Activated effector memory CD4-positive, alpha-beta T cell treated with Interleukin-2 at 50 U/mL for 16 hours (primary cell): ENCODE results near the gene MED6.
A peak's percentile ranks its signal among the peaks of the same experiment; 100 is the strongest.

Experiments
- DNase-seq: peaks from one replicate; pipeline ENCODE4 v3.0.0-alpha.2; 2020

The MED6 gene, protein sequence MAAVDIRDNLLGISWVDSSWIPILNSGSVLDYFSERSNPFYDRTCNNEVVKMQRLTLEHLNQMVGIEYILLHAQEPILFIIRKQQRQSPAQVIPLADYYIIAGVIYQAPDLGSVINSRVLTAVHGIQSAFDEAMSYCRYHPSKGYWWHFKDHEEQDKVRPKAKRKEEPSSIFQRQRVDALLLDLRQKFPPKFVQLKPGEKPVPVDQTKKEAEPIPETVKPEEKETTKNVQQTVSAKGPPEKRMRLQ

DNA sequence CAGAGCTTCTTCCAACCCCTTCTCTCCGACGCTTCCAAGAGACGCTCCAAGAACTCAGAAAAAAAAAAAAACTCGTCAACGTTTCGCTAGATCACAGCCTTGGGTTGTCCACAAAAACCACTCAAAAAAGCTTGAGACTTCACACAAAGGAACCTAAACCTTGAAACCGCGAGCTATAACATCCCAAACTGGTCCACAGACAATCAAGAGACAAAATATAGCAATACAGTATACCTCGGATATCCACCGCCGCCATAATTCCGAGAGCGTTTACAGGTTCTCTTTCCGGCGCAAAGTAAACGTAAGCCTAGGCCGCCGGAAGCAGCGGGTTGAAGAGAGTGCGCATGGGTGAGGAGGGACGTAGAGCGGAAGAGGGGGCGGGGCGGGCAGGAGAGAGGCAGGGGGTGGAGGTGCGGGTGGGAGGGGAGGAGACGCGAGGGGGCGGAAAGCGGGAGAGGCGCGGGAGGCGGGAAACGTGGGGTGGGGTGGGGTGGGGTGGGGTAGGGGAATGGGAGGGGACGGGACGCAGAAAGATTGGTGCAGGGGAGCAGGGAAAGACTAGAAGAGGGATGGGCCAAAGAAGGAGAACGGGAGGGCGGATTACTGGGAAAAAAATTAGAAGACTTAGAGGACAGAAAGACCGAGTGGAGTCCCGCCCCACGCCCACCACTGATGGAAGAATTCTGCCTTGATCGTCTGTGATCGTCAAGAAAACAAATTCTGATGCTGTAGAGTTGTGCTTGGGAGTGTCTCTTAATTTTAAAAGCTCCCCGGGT lies at the start of gene MED6:
MED6 (minus strand) TSS at position 274 of the 776 bp plus-strand sequence; CDS start at position 256, 18 bp downstream.
- DNase-seq: peak; percentile 90

DNA sequence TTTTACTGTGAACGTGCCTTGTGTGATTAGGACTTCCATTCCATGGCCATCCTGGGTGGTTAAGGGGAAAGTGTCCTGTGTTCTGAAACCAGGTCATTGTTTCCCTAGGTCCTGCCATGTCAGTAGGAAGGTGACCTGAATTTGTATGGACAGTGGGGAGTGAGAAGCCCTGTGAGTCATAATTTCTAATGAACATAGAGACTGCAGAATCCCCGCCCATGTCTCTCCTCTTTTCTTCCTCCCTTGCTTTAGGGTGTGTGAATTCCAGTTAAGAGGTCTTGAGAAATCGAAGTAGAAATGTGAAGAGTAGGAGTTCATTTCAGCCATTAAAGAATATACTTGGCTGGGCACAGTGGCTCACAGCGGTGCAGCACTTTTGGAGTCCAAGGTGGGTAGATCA lies 49.3 kb upstream of the MED6 start:
- DNase-seq: no peak

DNA sequence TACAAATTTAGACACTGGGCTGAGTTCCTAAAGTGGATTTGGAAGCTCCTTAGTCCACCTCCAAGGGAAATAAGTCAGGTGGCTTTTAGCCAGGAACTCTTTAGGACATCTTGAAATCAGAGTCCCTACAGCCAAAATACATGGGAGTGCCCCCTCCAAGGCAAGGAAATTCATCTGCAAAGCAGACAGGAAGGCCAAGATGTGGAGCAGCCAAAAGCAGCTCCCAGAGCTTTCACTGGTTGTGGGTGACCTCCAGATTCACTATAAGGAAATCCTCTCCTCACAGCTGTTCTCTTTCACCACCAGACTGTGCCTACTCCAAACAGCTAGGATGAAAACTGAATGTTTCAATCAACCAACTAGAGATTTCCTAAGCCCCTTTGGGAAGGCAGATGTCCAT lies 47.9 kb upstream of the MED6 start:
- DNase-seq: no peak

DNA sequence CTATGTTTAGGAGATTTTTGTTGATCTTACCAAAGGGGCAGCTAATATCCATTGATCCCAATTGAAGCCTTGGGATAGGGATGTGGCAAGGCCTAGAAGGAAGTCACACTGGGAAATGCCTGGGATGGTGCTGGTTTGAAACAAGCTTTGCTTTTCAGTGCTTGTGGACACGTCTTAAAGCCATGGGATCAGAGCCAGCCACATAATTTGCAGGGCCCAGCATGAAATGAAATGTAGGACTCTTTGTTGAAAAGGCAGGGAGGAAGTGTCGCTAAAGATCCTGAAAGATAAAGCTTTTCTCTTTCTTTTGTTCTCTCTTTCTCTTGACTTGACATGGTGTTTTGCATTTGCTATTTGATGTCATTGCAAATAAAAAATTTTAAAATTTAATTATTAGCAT lies 46.2 kb upstream of the MED6 start:
- DNase-seq: no peak

DNA sequence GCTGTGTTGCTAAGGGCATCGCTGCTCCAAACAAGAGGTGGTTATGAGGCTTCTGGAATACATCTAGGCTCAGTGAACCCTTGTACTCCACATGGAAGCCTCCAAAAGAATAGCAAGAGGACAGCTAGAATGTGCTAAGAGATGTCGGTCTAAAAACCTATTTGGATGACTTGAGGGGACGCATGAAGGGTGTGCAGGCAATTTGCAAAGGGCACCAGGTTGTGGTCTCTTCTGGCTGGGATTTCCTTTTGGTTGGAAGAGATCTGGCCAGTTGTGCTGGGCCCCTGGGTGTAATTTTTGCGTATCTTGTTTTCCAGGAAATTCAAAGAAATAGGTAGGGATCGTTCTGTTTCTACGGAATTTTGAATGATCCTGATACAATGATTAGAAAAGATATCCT lies 45.4 kb upstream of the MED6 start:
- no peak for DNase-seq

DNA sequence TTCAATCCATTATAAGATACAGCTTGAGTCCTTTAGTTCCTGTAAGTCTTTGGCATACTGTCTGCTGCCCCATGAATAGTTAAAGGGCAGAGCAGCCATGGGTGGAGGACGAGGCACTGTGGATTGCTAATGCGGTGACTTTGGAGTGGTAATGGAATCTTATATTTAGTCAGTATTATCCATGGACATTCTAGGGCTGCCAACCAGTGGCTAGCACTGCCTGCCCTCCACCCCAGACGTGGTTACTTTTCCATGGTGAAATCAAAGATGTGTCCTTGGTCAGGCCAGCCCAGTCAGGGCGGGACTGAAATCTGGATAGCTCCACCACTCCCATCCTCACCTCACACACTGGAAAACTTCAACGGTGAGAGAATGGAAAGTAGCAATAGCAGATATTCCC lies 43.5 kb upstream of the MED6 start:
- no peak for DNase-seq

DNA sequence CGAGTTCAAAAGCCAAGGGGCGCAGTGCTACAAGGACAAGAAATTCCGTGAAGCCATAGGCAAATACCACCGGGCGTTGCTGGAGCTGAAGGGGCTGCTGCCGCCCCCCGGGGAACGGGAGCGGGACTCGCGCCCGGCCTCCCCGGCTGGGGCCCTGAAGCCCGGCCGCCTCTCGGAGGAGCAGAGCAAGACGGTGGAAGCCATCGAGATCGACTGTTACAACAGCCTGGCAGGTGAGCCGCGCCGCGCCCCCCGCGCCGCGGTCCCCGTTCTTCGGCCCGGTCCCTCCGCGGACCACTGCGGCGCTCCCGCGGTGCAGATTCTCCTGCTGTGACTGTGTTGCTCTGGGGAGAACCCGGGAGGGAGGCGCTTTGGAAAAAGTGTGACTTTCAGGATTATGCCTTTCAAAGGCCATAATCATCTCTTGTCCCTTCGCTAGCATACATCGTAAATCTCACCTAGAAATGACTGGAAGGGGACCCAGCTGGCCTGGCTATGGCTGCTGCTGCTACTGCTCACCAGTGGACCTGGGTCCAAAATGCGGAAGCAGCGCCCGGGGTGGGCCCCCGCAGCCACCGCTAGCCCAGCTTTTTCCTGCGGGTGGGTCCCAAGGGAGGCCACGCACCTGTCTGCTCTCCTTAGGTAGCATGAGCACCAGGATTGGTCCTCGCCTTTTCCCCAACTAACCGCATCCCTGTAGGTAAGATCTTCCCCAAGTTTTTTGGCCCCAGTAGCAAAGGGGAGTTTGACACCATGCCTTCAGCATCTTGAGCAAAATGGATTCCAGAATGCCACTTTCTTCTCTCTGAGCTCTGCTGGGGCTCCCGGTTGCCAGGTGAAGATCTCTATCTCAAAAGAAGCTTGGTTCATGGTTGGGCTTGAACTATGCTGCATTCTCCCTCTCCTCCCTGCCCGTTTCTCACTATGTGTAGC lies 42.1 kb upstream of the MED6 start:
- DNase-seq: peak; percentile 27

DNA sequence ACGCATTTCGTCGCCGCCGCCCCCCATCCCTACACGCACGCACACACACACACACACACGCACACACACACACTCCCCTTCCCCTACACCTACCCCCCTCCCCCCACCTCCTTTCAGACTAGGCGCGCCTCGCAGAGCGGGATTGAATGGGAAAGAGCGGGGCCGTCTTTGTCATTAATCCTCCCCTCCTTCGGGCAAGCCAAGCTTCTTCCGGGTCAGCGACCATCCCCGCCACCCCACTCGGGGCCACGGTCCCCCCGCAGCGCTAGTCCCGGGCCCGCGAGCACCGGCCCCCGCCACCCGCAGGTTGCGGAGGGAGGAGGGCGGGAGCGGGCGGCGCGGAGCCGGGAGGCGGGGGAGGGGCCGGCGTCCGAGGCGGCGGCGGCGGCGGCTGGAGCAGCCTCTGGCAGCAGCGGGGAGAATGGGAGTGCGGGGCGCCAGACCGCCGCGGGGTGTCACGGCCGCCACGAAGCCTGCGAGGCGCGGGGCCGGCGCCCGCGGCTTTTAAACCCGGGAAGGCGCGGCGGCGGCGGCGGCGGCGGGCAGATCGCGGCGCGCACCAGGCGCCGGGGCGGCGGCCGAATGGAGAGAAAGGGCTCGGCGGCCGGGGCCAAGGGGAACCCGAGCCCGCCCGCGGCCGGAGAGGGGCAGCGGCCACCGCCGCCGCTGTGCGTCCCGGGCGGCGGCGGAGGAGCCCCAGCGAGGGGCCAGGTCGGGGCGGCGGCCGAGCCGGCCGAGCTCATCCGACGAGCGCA lies 41.3 kb upstream of the MED6 start, which contains the start of gene TTC9:
TTC9 (plus strand) TSS at position 369 of the 755 bp plus-strand sequence; CDS start at position 583, 214 bp downstream.
- DNase-seq: peak; percentile 13

DNA sequence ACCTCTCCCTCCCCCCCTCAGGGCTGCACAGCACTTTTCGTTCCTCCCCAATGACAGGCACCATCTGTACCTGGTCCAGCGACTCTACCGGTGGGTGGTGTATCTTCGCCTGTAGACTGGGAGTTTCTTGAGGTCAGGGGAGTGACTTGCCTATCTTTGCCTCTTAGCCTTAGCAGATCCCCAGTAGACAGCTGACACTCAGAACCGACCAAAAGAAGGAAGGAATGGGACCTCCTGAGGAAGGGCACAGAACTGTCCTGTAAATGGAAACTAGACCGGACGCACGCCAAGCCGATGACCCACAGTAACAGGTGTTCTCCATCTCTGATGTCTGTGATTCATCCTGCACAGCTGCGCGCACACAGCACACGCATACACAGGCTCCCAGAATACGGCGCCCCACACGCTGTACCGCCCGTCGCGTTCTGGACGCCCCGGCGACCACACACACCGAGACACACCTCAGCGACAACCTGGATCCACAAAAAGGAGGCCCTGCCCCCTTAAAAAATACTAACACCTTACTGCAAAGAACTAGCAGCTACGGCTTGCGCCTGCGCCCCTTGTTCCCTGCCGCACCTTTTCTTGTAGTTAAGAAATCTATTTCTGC lies 40.6 kb upstream of the MED6 start:
- DNase-seq: peak; percentile 40

DNA sequence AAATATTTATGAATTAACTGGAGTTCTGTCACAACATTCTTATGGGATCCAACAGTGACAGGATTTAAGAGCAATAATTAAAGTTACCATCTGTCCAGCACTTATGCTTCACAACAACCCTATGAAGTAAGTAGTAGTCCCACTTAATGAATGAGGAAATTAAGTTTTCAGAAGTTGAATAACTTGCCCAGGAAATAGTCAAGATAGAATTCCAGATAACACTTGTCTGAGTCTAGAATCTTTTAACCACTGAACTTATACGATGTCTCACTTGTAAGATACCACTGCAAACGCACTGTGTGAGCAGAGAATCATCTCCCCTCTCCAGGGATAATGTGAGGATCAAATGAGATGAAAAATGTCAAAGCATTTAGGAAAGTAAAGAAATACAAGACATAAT lies 38.0 kb upstream of the MED6 start:
- DNase-seq: no peak

DNA sequence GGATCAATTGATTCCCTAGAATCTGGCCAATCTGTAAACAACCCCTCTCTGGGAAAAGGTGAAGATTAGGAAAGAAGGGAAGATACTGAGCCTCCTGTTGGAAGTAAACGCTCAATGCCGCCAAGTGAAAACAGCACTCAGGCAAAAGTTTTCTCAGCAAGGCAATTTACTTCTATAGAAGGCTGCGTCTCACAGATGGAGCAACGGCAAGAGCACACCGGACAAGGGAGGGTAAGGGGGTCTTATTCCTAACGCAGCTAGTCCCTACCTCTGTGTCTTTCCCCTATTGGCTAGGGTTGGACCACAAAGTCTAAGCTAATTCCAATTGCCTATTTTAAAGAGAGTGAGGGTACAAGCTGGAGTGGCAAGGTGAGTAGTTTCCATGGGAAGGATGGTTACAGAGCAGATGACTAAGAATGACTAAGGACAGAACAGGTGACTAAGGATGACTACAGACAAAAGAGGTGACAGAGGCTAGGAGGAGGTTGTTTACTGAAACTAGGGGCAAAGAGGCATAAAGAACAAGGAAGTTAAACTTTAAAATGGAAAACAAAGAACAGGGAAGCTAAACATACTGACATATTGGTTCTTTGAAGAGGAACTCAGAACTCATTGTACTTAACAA lies 35.6 kb upstream of the MED6 start:
- no peak for DNase-seq

DNA sequence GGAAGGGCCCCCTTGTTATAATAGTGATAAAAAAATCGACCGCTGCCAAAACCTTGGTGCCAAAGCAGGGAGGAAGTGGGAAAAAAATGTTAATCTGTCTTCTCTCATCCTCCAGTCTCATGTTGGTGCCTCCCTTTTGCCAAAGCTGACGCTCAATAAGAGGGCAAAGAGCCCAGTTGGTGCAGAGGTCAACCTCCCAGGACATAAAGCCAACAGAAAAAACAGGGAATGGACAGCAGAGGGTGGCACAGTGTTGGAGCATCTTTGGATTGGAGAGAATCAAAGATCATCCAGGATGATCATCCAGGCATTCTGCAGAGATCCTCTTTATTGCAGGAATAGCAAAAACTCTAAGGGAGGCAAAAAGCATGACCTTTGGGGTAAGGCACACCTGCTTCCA lies 31.5 kb upstream of the MED6 start:
- no peak for DNase-seq

DNA sequence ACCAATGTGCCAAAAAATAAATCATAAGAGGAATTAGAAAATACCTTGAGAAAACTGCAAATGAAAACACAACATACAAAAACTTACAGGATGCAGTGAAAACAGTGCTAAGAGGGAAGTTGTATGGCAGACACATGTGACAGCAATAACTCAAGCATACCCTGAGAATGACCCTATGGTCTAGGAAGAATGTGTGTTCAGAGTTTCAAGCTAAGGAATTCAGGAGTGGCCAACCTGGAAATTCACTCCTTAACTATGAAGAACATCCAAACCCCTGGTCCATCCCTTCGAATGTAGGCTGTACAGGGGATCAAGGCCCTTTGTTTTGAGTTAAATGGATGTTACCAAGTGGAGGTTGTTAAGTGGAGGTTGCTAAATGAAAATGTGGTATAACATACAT lies 24.5 kb upstream of the MED6 start:
- DNase-seq: no peak

DNA sequence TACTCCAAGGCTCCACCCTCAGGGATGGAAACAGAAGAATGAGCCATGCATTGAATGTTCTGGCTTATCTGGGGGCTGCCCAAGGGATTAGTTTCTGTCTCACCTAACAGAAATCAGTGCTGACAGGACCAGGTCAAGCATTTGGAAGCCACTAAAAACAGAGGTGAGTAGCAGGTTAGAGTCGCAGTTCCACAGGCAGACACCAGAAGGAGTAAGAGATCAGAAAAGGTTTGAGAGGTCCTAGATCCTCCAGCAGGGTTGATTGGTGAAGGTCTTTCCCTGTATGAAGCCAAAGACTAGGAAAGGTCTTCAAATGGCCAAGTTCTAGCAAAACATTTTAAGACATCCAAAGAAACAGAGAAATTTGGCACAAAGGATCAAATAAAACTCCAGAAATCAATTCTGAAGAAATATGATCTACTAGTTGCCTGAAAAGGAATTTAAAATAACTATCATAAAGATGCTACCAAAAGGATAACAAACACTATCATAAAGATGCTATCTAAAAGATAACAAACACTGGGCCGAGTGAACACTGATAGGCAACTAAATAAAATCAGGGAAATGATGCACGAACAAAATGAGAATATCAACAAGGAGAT lies 21.8 kb upstream of the MED6 start:
- peak; percentile 36 for DNase-seq

DNA sequence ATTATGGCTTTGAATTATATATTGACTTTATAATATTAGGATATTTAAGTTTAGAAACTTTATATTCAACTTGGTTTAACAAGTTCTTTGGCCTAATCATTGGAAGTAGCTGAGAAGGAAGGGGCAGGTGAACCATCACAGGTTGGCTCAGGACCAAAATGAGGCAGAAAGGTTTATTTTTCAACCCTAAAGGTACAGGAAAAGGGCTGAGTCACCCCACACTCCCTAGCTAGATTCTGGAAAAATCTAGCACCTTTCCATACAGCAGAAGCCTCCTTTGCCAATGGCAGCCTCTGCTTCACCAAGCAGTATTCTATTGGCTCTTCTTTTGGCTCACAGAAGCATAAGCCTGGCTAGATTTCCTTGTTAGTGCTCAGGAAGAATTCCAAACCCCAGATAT lies 19.3 kb upstream of the MED6 start:
- no peak for DNase-seq

DNA sequence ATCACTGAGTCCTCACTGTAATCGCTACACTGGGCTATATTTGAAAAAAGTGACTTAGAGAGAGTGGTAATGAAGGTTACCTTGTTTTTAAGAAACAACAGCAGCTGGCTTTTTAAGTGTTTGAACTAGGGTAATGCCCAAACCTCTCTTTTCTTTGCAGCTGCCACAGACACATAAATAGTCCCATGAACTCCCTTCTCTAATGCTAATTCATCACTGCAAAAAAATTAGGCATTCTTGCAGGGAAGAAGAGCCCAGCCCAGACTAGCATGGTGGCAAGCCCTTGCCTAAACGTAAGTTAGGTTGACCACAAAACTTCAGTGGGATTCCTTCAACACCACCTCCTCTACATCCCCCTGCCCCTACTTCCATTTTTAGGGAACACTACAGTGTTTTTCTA lies 17.9 kb upstream of the MED6 start:
- DNase-seq: no peak

DNA sequence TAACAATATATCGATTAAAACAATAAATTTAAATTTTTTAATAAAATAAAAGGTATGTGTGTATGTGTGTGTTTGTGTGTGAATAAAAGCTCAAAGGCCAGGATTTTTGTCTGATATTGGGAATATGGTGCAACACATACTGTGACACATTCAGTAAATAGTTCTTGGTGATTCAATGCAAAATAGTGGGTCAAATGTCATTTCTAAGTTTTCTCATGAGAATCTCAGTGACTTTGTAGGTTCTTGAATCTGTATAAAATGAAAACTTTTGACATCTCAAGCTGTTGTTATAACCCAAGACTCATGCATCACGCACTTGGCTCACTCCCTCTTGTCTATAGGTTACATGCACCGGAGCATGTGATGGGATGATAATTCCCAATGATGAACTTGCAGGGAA lies 16.2 kb upstream of the MED6 start:
- DNase-seq: no peak

DNA sequence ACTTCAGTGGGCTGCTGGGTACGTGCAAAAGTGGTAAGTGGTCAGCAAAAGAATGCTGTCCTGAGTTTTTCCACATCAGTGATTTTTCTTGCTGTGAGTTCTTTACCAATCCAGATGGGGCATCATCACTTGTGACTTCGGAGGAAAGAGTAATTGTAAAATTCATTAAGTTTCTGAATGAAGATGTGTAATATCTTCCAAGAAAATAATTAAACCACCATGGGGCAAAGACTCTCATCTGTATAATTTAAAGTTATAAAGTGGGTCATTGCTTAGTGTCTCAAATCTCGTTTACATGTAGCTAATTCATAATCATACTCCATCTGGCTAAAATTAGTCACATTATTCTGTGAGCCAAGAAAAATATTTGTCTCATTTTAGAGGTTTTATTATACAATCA lies 10.8 kb upstream of the MED6 start:
- DNase-seq: no peak

DNA sequence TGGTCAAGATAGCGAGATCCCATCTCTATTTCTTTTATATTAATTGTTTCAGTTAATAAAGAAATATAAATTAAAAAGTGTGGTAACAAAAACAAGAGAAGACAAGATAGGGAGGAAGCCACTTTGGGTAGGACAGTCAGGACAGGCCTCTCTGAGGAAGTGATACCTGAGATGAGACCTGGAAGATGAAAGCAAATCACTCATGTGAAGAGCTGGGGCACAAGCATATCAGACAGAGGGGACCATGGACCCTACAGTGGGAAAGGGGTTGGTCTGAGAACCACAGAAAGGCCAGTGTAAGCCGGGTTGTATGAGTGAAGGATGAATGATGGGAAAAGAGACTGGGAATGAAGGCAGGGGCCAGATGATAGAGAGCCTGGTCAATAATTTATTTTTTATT lies 1.8 kb upstream of the MED6 start:
- no peak for DNase-seq

DNA sequence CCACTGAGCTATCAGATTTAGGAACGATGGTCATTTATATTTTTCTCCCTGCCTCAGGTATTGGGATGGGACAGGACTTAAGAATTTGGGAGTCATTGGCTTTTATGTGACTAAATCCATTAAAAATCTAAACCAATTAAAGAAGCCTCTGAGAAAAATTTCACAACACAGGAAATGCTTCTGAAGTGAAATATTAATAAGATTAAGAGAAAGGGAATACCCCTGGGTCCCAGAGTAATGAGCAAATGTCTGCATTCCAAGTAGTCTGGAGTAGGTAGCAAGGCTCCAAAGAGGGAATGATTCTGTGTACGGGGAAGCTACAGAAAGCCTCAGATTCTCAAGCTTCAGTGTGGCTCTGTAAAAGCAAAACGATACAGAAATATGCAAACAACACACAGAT lies 707 bp upstream of the MED6 start:
- no peak for DNase-seq

DNA sequence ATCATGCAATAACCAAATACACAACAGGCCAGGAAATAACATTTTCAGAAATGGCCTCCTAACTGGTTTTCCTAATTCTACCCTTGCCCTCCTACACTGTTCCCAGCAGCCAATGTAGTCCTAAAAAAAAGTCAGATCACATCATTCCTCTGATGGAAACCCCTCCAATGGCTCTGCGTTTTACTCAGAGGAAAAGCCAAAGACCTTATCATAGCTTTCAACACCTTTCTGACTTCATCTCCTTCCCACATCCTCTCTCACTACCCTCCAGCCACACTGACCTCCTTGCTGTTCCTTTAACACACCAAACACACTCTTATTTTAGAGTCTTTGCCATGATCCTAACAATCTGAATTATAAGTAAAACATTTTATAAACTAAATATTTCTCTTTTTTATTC lies 1.1 kb downstream of the MED6 start:
- DNase-seq: no peak
